Measurements from ENCODE around the gene NEUROD6. TPM values are rescaled to one million over a fixed set of nuclear protein-coding genes. Genes with fewer than 3 reads are reported as not detected.

The NEUROD6 gene
- total and polyA plus RNA-seq, 2 donors (not counting 1 experiment from before 2014, with no cell fraction given), result not detected

- Histone ChIP-seq H3K9ac (ENCODE audit: insufficient read depth, low read length) (no peak overlapping the region), H3K9me3 (ENCODE audit: control insufficient read depth, insufficient read depth, low read depth, low read length) (no peaks in the 10 kb centered on the region), H3K79me2 (ENCODE audit: control insufficient read depth, insufficient read depth, low read length) (no peaks in the 10 kb centered on the region), H3K27ac (ENCODE audit: insufficient read depth, low read length) (no peak overlapping the region), H3K27me3 (ENCODE audit: control insufficient read depth, insufficient read depth, low read length) (no peaks in the 10 kb centered on the region), H3K4me3 (replicated peaks in 1 of 4; ENCODE audit: control extremely low read depth in 1 of 4, insufficient read depth in 1 of 4, low read depth in 3 of 4, low read length in 4 of 4) (no peak overlapping the region), H2AFZ (ENCODE audit: low read length) (no peak overlapping the region), H3K4me1 (ENCODE audit: control insufficient read depth, extremely low read depth, insufficient read depth, low read length) (no peaks in the 10 kb centered on the region), H3K4me2 (ENCODE audit: extremely low read depth, insufficient read depth, low read length) (no peak overlapping the region), H4K20me1 (ENCODE audit: control insufficient read depth, extremely low read depth, insufficient read depth, low read length) (no peaks in the 10 kb centered on the region), H3K36me3 (ENCODE audit: control insufficient read depth, insufficient read depth, low read length) (no peaks in the 10 kb centered on the region)
- no peak for TF ChIP-seq CTCF (conservative IDR thresholded peaks at IDR 0.05 in 1 of 2, IDR thresholded peaks at IDR 0.05 in 1 of 2; ENCODE audit: low read depth in 1 of 2, low read length in 2 of 2)
- no peak for TF ChIP-seq EZH2 (IDR thresholded peaks at IDR 0.05; ENCODE audit: low read length, missing control alignments)
- no peak for DNase-seq (ENCODE audit: low read depth in 2 of 2)
These were observed 17.4 kb downstream of the NEUROD6 start for GRCh38 chr7:31323101-31323500.

- Histone ChIP-seq H3K4me3 (replicated peaks in 1 of 4; ENCODE audit: control extremely low read depth in 1 of 4, insufficient read depth in 1 of 4, low read depth in 3 of 4, low read length in 4 of 4) (no peak overlapping the region), H3K36me3 (ENCODE audit: control insufficient read depth, insufficient read depth, low read length) (no peaks in the 10 kb centered on the region), H3K9ac (ENCODE audit: insufficient read depth, low read length) (no peak overlapping the region), H3K9me3 (ENCODE audit: control insufficient read depth, insufficient read depth, low read depth, low read length) (no peaks in the 10 kb centered on the region), H3K27me3 (ENCODE audit: control insufficient read depth, insufficient read depth, low read length) (no peaks in the 10 kb centered on the region), H2AFZ (ENCODE audit: low read length) (no peak overlapping the region), H3K27ac (ENCODE audit: insufficient read depth, low read length) (no peak overlapping the region), H3K79me2 (ENCODE audit: control insufficient read depth, insufficient read depth, low read length) (no peaks in the 10 kb centered on the region), H3K4me1 (ENCODE audit: control insufficient read depth, extremely low read depth, insufficient read depth, low read length) (no peaks in the 10 kb centered on the region), H4K20me1 (ENCODE audit: control insufficient read depth, extremely low read depth, insufficient read depth, low read length) (no peaks in the 10 kb centered on the region), H3K4me2 (ENCODE audit: extremely low read depth, insufficient read depth, low read length) (no peak overlapping the region)
- DNase-seq (ENCODE audit: low read depth in 2 of 2), result no peak
- TF ChIP-seq EZH2 (IDR thresholded peaks at IDR 0.05; ENCODE audit: low read length, missing control alignments) (no peak), CTCF (conservative IDR thresholded peaks at IDR 0.05 in 1 of 2, IDR thresholded peaks at IDR 0.05 in 1 of 2; ENCODE audit: low read depth in 1 of 2, low read length in 2 of 2) (no peak)
These were observed 19.9 kb downstream of the NEUROD6 start for GRCh38 chr7:31320675-31321074.

DNA sequence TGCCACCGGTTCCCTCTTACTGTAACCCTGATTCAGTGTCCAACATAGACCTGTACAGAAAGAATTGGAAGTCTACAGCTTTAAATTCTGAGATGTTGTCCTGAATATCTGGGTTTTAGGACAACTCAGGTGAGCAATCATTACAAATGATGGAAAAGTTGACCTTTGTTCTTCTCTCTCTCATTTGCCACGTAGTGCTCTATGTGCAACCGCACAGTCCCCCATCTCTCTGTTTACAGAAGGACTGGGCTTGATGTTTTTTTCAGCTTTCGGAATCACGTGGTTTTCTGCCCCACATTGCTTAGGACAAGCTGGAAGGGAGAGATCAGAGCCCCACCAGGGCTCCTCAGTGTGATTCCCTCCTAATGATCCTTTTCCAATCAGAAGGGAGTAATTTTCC is 22.2 kb downstream of the NEUROD6 start:
- Histone ChIP-seq H3K9me3 (ENCODE audit: control insufficient read depth, insufficient read depth, low read depth, low read length) (no peaks in the 10 kb centered on the region), H3K9ac (ENCODE audit: insufficient read depth, low read length) (no peak overlapping the region)
- TF ChIP-seq EZH2 (IDR thresholded peaks at IDR 0.05; ENCODE audit: low read length, missing control alignments) (no peak), CTCF (conservative IDR thresholded peaks at IDR 0.05 in 1 of 2, IDR thresholded peaks at IDR 0.05 in 1 of 2; ENCODE audit: low read depth in 1 of 2, low read length in 2 of 2) (no peak)

More for the DNA sequence above, 22.2 kb downstream of the NEUROD6 start:
- no peaks in the 10 kb centered on the region for H4K20me1 ChIP-seq (ENCODE audit: control insufficient read depth, extremely low read depth, insufficient read depth, low read length)
- no peaks in the 10 kb centered on the region for H3K27me3 ChIP-seq (ENCODE audit: control insufficient read depth, insufficient read depth, low read length)
- H3K4me3 ChIP-seq (replicated peaks in 1 of 4; ENCODE audit: control extremely low read depth in 1 of 4, insufficient read depth in 1 of 4, low read depth in 3 of 4, low read length in 4 of 4), result no peak overlapping the region
- no peak for DNase-seq (ENCODE audit: low read depth in 2 of 2)
- no peak overlapping the region for H3K4me2 ChIP-seq (ENCODE audit: extremely low read depth, insufficient read depth, low read length)
- H3K4me1 ChIP-seq (ENCODE audit: control insufficient read depth, extremely low read depth, insufficient read depth, low read length), result no peaks in the 10 kb centered on the region
- H3K36me3 ChIP-seq (ENCODE audit: control insufficient read depth, insufficient read depth, low read length), result no peaks in the 10 kb centered on the region
- H3K27ac ChIP-seq (ENCODE audit: insufficient read depth, low read length), result no peak overlapping the region
- no peaks in the 10 kb centered on the region for H3K79me2 ChIP-seq (ENCODE audit: control insufficient read depth, insufficient read depth, low read length)
- H2AFZ ChIP-seq (ENCODE audit: low read length), result no peak overlapping the region
